ENCODE data around the gene SSU72. TPM values are rescaled to one million over a fixed set of nuclear protein-coding genes. Genes with fewer than 3 reads are reported as not detected.

SSU72 gene
- polyA plus RNA-seq (2013, experiment 1 of 2; ENCODE audit: insufficient read length): 132 TPM
- polyA plus RNA-seq (2013, experiment 2 of 2; ENCODE audit: insufficient read length): 132 TPM

GRCh38 chr1:1574721-1575537, at the start of gene SSU72:
SSU72 (minus strand) TSS chr1:1574863; CDS start chr1:1574557, 306 bp downstream.
- peak; percentile 94 for DNase-seq

GRCh38 chr1:1623631-1624442, 49.2 kb upstream of the SSU72 start:
- DNase-seq: no peak

DNA sequence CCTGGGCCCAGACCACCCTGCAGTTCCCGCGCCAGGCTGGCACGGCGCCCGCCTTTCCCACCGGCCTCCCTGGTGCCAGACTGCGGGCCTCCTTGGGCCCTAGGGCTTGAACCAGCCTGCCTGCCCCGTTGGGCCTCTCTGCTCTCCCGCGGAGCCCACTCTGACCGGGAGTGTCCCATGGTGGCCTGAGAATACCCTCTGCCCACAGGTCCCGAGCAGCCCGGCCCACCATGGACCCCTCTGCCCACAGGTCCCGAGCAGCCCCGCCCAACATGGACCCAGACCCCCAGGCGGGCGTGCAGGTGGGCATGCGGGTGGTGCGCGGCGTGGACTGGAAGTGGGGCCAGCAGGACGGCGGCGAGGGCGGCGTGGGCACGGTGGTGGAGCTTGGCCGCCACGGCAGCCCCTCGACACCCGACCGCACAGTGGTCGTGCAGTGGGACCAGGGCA, 48.5 kb upstream of the SSU72 start:
- no peak for DNase-seq

DNA sequence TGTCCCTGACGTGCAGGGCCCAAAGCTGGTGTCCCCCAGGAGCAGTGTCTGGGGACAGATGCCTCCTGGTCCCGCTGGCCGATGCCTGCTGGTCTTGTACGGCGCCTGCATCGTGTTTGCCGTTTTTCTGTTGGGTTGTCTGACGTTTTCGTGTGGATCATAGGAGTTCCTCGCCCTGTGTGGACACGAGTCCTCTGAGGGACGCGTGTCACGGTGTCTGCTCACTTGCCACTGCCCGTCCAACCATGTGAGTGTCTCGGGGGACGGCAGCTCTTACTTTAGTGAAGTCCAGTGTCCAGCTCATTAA, 48.1 kb upstream of the SSU72 start:
- no peak for DNase-seq

GRCh38 chr1:1622010-1622787, 47.5 kb upstream of the SSU72 start:
- DNase-seq: peak; percentile 40

DNA sequence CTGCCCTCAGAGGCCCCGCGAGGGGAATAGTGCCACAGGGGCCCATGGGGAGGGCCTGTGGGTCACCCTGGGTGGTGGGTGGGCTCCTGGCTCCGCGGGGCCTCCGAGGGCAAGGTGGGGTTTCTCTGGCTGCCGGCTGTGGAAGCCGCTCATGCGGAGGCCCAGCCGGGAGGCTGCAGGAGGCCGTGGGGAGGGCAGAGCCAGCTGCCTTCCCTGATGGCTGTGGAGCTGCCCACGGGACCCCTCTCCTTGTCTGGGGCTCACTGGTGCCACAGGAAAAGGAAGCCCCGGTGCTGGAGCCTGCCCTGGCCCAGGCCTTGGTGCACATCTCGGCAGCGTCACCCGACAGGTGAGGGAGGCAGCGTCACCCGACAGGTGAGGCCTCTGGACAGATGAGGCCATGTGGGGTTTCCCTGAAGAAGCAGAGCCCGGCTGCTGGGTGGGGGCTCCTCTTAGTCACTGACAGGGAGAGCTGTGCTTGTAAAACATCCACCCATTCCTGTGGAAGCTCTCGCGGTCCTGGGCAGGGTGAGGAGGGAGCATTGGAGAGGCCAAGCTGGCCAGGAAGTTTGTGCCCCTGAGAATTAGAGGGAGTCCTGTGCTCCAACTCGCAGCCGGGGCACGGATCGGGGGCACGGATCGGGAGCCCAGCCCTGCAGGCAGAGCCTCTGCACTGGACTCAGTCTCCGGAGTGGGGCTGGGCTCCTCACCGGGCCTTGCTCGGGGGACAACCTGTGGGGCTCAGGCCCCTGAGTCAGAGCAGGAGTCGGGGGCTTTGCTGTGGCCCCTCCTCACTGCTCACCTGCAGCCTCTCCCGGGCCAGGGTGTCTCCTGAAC, 46.7 kb upstream of the SSU72 start:
- no peak for DNase-seq

- no peak for DNase-seq
Observed at GRCh38 chr1:1620433-1621139, 45.9 kb upstream of the SSU72 start.

DNA sequence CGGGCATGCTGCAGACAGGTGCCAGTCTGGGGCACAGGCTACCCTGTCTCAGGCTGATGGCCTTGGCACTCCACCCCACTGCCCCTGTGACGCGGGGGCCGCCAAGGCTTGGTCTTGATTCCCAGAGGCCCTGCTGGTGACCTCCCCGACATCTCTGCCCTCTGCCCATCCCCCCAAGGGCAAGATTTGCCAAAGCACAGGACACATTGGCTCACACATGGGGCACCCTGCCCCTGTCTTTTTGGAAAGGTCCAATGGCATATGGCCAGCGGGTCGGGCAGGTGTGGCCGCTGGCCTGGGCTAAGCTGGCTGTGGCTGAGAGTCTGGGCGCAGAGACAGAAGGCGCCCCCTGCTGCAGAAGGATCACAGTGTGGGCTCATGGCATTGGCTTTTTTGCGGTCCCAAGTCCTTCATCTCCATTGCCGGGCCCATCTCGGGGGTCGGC, 45.3 kb upstream of the SSU72 start:
- DNase-seq: no peak

DNA sequence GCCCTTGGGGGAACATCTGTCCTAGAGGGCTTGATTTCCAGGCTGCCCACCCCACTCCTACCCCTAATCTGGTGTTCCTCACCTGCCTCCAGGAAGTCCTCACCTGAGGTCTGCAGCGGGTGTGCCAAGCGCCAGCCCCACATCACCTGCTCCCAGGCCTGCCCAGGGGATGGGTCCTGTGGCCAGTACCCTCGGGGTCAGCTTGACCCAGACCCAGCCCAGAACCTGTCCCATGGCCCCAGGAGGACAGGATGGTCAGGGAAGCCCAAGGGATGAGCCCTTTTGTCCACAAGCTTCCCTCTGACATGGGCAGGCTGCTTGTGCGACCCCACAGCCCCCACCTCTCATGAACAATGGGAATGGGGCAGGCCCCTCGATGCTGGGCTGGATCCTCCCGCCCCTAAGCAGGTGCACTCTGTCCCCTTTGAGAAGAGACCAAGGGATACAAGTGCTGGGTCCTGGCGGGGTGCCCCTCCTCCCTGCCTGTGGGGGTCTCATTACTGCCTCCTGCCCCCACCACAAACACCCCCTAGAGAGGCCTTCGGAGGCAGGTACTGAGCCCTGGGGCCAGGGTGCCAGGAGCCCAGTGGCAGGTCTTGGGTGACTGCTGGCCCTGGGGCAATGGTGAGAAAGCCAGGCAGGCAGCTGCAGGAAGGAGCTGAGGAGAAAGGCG, 43.9 kb upstream of the SSU72 start:
- DNase-seq: no peak

GRCh38 chr1:1617925-1618324, 43.3 kb upstream of the SSU72 start:
- DNase-seq: no peak

DNA sequence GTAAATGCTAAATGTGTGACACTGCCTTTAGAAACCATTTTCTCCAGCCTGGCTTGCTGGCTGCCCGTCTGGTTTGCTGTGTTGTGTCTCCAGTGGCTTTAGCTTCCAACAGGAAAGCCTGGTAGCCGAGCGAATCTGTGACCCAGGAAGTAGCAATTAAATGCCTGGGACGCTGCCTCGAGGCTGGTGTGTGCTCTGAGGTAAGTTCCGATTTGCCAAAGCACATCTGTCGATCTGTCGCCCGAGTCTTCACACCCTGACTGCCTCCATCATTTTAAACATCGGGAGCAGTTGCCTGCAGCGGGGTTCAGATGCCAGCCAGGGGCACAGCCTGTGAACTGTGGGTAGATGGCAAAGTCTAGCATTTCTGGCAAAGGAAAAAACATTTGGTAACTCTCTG, 42.9 kb upstream of the SSU72 start:
- no peak for DNase-seq

GRCh38 chr1:1616838-1617237, 42.2 kb upstream of the SSU72 start:
- no peak for DNase-seq

GRCh38 chr1:1616045-1616790, 41.6 kb upstream of the SSU72 start:
- DNase-seq: no peak

- peak; percentile 96 for DNase-seq
Observed at GRCh38 chr1:1615256-1616044, 40.8 kb upstream of the SSU72 start, which contains the start of gene MIB2. MIB2 (plus strand) TSS chr1:1615500; CDS start chr1:1623453, 7,953 bp downstream.

DNA sequence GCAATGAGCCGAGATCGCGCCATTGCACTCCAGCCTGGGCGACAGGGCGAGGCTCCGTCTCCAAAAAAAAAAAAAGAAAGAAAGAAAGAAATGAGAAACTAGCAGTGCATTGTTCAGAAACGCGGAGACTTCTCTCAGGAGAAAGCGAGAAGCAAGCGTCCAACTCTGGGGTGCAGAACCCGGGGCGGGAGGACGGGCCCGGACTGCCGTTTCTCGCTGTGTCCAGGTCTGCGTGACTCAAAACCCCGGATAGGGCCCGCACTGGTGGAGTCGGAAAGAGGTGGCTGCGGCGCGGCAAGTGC, 40.2 kb upstream of the SSU72 start:
- DNase-seq: no peak

- DNase-seq: no peak
Observed at GRCh38 chr1:1614204-1614953, 39.7 kb upstream of the SSU72 start.

GRCh38 chr1:1613509-1614082, 38.9 kb upstream of the SSU72 start:
- DNase-seq: no peak

GRCh38 chr1:1612104-1612400, 37.4 kb upstream of the SSU72 start:
- no peak for DNase-seq

All from fibroblast of skin of abdomen (primary cell).